22Rv1 (cell line): ENCODE results near the gene NLGN3.
A peak's percentile ranks its signal among the peaks of the same experiment; 100 is the strongest.

Experiments
- H3K27ac ChIP-seq: fragments of 450-650 bp; 2 replicates; pipeline ENCODE4 v1.5.1; 2017
- CTCF ChIP-seq: fragments of 450-650 bp; IDR thresholded peaks from 2 replicates; pipeline ENCODE4 v1.5.1; 2017; ENCODE audit warnings: mild to moderate bottlenecking
- ZFX ChIP-seq: fragments of 450-650 bp; IDR thresholded peaks from 2 replicates; pipeline ENCODE4 v1.6.1; 2017; ENCODE audit warnings: antibody characterized with exemption, borderline replicate concordance

NLGN3 gene

DNA sequence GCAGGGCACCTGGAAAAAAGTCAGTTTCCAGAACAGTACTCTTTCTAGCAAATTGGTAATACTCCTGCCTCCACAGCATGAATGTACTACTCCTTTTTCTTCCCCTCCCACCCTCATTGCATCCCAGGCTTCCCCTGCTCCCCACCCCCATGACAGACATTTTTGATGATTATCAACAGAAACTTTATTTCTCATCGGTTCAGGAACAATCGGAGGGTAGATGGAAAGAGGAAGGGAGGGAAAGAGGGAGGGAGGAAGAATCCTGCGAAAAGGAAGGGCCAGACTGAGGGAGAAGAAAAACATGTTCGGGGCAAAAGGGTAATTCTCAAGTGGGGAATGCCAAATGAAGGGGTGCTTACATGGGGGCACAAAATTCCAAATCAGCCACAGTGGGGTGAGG, 37.4 kb upstream of the NLGN3 start:
- TF ChIP-seq ZFX (no peak), CTCF (no peak)
- H3K27ac ChIP-seq = no peak overlapping the region

GRCh38 chrX:71107762-71108360, 36.8 kb upstream of the NLGN3 start:
- TF ChIP-seq CTCF (no peak), ZFX (no peak)
- H3K27ac ChIP-seq = no peak overlapping the region

DNA sequence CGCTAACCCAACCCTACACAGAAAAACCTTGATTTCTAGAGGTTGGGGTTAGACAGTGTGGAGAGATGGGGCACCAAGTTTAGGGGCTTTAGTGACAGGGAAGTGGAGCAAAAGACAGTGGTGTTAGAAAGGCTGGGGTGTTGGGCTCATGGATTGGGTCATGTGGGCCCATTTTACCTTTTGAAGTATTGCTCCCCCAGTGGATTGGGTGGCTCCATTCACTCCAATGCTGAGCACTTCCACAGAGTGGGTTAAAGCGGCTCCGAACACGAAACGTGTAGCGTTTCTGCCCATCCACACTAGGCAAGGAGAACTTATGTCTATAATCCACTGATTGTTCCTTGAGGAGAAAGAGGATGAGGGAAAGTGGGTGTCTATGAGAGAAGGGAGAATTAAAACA, 35.6 kb upstream of the NLGN3 start:
- no peak overlapping the region for H3K27ac ChIP-seq
- no peak for TF ChIP-seq ZFX

DNA sequence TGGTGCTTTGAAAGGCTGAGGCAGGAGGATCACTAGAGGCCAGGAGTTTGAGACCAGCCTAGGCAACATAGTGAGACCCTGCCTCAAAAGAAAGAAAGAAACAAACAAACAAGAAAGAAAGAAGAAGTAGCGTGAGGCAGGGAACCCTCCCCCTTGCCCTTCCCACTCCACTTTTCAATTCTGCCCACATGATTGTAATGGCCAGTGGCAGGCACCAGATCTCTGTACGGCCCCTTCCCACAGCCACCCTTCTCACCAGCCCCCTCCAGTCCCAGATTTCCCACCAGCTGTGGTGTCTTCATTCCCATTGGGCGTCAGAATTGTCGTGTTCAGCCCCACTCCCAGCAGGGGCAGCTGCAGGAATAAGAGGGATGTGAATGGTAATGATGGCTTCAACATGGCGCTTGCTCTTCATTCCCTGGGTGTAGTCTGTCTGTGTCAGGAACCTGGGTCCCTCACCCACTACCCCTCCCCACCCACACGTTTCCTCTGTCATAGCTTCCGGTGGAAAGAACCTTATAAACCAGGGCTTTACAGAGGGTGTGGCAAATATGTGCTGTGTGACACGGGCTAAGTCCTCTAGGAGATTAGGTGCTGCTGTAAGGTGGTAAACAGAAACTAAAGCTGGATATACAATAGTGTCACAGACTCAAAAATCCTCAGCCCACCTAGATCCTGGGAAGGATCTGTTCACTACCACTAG, 33.3 kb upstream of the NLGN3 start, which contains the start of gene IL2RG:
Gene IL2RG (minus strand): TSS at position 437 of the 703 bp plus-strand sequence. CDS start 38 bp downstream, at position 399.
- no peak within 1 kb of the TSS for H3K27ac ChIP-seq
- TF ChIP-seq ZFX = no peak
- no peak for TF ChIP-seq CTCF

GRCh38 chrX:71111921-71112431, 32.7 kb upstream of the NLGN3 start:
- TF ChIP-seq ZFX (no peak), CTCF (no peak)
- no peak overlapping the region for H3K27ac ChIP-seq

DNA sequence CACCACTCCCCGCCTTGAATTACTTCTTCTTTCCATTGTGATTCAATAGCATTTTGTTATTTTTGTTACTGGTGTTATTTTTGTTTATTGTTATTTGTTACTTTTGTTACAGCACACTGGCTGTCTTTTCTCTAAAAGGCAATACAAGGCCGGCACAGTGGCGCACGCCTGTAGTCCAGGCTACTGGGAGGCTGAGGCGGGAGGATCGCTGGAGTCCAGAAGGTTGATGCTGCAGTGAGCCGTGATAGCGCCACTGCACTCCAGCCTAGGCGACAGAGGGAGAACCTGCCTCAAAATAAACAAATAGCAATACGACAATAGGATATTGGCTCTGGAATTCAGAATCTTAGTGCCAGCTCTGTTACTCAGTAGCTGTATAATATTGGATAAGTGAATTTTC, 27.3 kb upstream of the NLGN3 start:
- TF ChIP-seq ZFX (no peak), CTCF (no peak)
- H3K27ac ChIP-seq = no peak overlapping the region

DNA sequence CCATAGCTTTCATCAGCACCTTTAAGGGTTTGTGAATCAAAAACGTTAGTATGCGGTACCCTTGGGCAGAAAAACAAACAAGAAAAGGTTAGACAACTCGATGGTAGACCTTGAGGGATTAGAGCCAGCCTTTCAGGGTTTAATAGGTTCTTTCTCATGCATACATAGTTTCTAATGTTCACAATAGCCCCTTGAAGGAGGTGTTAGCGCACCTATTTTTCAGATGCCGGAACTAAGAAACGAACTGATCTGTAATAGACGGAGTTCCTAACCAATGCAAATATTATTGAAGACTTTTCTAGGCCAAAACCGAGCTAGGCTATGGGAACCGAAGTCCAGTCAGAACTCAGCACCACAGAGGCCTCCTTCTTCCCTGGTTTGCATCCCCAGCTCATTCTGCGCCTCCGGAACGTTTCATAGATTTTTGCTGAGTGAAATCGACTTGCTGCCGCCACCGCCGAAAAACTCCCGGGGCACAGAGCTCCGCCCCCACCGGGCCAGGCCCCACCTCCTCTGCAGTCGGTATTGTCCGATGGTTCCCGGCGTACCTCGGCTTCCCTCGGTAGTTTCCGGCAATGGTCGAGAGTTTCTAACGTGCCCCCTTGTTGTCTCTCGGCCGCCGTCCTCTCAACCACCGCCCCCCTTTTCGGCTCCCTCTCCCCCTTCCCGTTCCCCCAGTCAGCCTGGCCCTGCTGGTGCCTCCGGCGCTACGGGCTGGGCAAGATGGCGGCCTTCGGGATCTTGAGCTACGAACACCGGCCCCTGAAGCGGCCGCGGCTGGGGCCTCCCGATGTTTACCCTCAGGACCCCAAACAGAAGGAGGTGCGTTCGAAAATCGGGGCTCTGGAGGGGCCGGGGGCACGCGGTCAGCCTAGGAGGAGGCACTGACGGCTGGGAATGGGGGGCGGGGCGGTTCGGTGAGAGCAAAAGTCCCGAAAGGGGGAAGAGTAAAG, 26.3 kb upstream of the NLGN3 start, which contains the start of gene MED12:
Gene MED12 (plus strand): TSS at position 565 of the 953 bp plus-strand sequence. CDS start 159 bp downstream, at position 724.
- peak within 1 kb of the TSS; percentile 63 for H3K27ac ChIP-seq
- no peak for TF ChIP-seq ZFX
- TF ChIP-seq CTCF = no peak
